Body of pancreas (tissue), 4 donors: Measurements from ENCODE around the gene USP13.

Experiments
- POLR2A ChIP-seq, 3 donors: fragments of 450-650 bp; IDR thresholded peaks; one replicate each; pipeline ENCODE4 v1.6.1; 2016; ENCODE audit warnings: antibody characterized with exemption in 3 of 3, mild to moderate bottlenecking in 2 of 3
- TF ChIP-seq, protein P1 (sequence below), 7 experiments: fragments of 450-650 bp in 4 of 7; fragments of 200-600 bp in 3 of 7; sonication (generic) in 3 of 7; IDR thresholded peaks; one replicate each; pipeline ENCODE4 v1.5.1; 2016 to 2019; ENCODE audit warnings: antibody characterized with exemption in 7 of 7

DNA sequence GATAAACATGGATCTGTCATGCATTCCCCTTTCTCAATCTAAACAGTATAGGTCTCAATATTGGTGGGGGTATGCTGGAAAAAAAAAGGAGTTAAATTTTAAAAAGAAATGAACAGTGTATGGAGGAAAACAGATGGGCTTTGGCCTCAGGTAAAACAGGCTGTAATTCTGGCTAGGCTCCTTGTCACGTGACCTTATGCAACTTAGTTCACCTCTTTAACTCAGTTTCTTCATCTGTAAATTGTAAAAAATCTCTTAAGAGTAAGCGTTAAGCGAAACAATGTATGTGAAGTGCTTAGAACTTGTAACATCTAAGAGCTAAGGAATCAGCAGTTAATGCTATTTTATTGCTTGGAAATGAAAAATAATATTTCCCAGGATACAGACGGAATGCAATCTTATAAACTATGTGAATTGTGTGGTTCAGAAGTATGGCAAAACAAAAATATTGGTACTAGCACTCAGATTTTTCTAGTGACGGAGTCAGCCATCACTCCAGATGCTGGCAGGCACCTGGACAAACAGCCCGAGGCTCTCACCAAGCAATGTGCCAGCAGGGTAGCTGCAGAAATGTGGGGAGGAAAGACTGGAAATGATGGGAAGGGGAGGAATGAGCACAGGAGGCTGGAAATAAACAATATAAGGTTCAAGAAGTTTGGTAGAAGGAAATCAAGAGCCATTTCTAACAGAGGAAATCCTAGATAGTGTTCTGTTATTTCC is 172.8 kb downstream of the USP13 start:
- TF ChIP-seq, protein P1, sequence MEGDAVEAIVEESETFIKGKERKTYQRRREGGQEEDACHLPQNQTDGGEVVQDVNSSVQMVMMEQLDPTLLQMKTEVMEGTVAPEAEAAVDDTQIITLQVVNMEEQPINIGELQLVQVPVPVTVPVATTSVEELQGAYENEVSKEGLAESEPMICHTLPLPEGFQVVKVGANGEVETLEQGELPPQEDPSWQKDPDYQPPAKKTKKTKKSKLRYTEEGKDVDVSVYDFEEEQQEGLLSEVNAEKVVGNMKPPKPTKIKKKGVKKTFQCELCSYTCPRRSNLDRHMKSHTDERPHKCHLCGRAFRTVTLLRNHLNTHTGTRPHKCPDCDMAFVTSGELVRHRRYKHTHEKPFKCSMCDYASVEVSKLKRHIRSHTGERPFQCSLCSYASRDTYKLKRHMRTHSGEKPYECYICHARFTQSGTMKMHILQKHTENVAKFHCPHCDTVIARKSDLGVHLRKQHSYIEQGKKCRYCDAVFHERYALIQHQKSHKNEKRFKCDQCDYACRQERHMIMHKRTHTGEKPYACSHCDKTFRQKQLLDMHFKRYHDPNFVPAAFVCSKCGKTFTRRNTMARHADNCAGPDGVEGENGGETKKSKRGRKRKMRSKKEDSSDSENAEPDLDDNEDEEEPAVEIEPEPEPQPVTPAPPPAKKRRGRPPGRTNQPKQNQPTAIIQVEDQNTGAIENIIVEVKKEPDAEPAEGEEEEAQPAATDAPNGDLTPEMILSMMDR (IDR thresholded peaks at IDR 0.05), result no peak
- TF ChIP-seq POLR2A (IDR thresholded peaks at IDR 0.05), result no peak
